Cardiac muscle cell (in vitro differentiated cells and primary cell): ENCODE measurements around the gene PIK3C2G. TPM values are rescaled to one million over a fixed set of nuclear protein-coding genes. Genes with fewer than 3 reads are reported as not detected.
A peak's percentile ranks its signal among the peaks of the same experiment; 100 is the strongest.

Experiments
- DNase-seq, 2 donors: peaks; one replicate each; pipeline versions ENCODE4 v3.0.0 to v3.0.0-alpha.2; 2010 to 2017; ENCODE audit warnings: low read depth in 1 of 2, low spot score in 1 of 2
- H3K27ac ChIP-seq: fragments of 200-600 bp; sonication (generic); 2 replicates; pipeline ENCODE4 v1.5.1; 2016
- H3K27me3 ChIP-seq: fragments of 200-600 bp; sonication (generic); 2 replicates; pipeline ENCODE4 v1.6.0; 2016; ENCODE audit warnings: control low read depth
- H3K36me3 ChIP-seq: fragments of 200-600 bp; sonication (generic); 2 replicates; pipeline ENCODE4 v1.5.1; 2016; ENCODE audit warnings: control low read depth
- H3K4me1 ChIP-seq: fragments of 200-600 bp; sonication (generic); 2 replicates; pipeline ENCODE4 v1.8.1; 2017; ENCODE audit warnings: low read depth, mild to moderate bottlenecking, mixed run types
- H3K4me3 ChIP-seq: fragments of 200-600 bp; sonication (generic); 2 replicates; pipeline ENCODE4 v1.5.1; 2016; ENCODE audit warnings: mild to moderate bottlenecking
- H3K9me3 ChIP-seq: fragments of 200-600 bp; sonication (generic); 2 replicates; pipeline ENCODE4 v1.5.1; 2017; ENCODE audit warnings: low read depth, mild to moderate bottlenecking, control low read depth
- CTCF ChIP-seq: IDR thresholded peaks from 2 replicates; pipeline ENCODE4 v1.5.1; 2012; ENCODE audit warnings: low read depth, mild to moderate bottlenecking, low read length
- polyA plus RNA-seq: library from polyadenylated mRNA; unstranded; fragments of >200 nt; fragmentation: Nextera tagmentation; extraction: Ambion mirVana; gene quantifications from 2 replicates; pipeline ENCODE4 v1.2.1, GENCODE V29; 2016
- total RNA-seq: library from RNA; depleted of rRNA; stranded (reverse); fragments of >200 nt; gene quantifications from 2 replicates; pipeline ENCODE4 v1.2.3, GENCODE V29; 2016

The PIK3C2G gene
- total and polyA plus RNA-seq, 2 experiments from 2014 or later = not detected

GRCh38 chr12:18629916-18630315 lies 368.6 kb downstream of the PIK3C2G start:
- no peaks in the 10 kb centered on the region for H3K9me3 ChIP-seq
- no peaks in the 10 kb centered on the region for H3K27me3 ChIP-seq
- TF ChIP-seq CTCF = no peak
- H3K27ac ChIP-seq = no peak overlapping the region
- H3K4me3 ChIP-seq = no peak overlapping the region
- DNase-seq = no peak
- no peaks in the 10 kb centered on the region for H3K36me3 ChIP-seq
- no peaks in the 10 kb centered on the region for H3K4me1 ChIP-seq

- Histone ChIP-seq H3K4me1 (no peaks in the 10 kb centered on the region), H3K4me3 (no peak overlapping the region), H3K36me3 (no peaks in the 10 kb centered on the region), H3K9me3 (no peaks in the 10 kb centered on the region), H3K27ac (no peak overlapping the region), H3K27me3 (no peaks in the 10 kb centered on the region)
- DNase-seq = no peak
- no peak for TF ChIP-seq CTCF
Observed at GRCh38 chr12:18631339-18631738, 370.0 kb downstream of the PIK3C2G start.

DNA sequence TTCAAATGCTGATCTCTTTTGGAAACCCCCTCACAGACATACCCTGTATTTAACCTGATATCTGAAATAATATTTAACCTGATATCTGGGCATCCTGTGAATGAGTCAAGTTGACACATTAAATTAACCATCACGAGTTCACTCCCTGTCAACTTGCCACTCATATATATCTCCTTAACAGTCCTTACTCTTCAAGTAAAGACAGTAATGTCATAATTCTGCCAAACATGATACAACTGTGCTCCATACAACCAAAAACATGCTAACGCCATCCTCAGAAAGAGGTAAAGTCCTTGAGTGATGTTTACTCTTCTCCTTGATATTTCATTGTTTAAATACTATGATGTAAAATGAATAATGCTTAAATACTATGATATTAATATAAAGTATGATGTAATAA lies 371.5 kb downstream of the PIK3C2G start:
- Histone ChIP-seq H3K9me3 (no peaks in the 10 kb centered on the region), H3K4me3 (no peak overlapping the region), H3K36me3 (no peaks in the 10 kb centered on the region), H3K4me1 (no peaks in the 10 kb centered on the region), H3K27me3 (no peaks in the 10 kb centered on the region), H3K27ac (no peak overlapping the region)
- no peak for TF ChIP-seq CTCF
- no peak for DNase-seq

DNA sequence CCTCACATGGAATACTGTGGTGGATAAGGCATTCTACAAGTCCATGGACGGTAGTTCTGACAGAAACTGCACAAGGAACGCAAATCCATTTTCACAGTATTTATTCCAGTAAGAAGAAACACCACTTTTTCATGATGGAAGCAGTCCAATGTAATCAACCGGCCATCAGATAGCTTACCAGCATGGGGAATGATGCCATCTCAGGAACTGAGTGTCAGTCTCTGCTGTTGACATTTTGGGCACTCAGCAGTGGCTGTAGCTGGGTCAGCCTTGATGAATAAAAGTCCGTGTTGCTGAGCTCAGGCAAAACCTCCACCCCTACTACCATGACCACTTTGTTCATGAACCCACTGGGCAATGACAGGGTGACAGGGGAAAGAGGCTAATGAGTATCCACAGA lies 373.1 kb downstream of the PIK3C2G start:
- Histone ChIP-seq H3K36me3 (no peaks in the 10 kb centered on the region), H3K4me3 (no peak overlapping the region), H3K27ac (no peak overlapping the region), H3K9me3 (no peaks in the 10 kb centered on the region), H3K4me1 (no peaks in the 10 kb centered on the region), H3K27me3 (no peaks in the 10 kb centered on the region)
- DNase-seq = no peak
- TF ChIP-seq CTCF = no peak

DNA sequence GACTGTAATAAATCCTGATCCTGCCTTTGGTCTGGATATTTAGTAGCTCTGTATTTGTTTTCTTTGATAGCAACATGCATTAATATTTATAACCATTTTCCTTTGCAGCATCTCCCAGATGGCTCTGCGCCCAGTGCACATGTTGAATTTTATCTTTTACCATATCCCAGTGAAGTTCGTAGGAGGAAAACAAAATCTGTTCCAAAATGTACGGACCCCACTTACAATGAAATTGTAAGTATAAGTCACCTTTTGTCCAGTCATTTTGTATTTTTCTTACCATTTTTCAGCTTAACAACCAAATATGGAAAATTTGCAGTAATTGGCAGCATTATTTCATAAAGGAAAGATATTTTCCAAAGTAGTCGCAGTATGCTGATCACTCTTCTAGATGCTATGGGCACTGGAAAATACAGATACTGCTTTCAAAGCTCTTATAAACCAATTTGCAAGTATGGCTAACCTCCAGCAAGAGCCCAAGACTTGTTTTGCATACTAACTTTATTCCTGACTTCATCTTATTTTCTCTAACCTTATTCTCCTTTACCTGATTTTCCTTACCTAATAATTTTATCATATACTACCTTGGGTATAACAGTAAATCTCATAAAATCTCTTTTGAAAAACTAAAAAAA lies 379.1 kb downstream of the PIK3C2G start:
- Histone ChIP-seq H3K4me1 (no peaks in the 10 kb centered on the region), H3K4me3 (no peak overlapping the region), H3K27me3 (no peaks in the 10 kb centered on the region), H3K9me3 (no peaks in the 10 kb centered on the region), H3K36me3 (no peaks in the 10 kb centered on the region), H3K27ac (no peak overlapping the region)
- TF ChIP-seq CTCF = no peak
- DNase-seq = peak in 1 of 2 donors; percentile 7
